AG04449 (cell line): ENCODE results near the gene MSI2.

Experiments used
- CTCF ChIA-PET: fragments of 350-600 bp; formaldehyde crosslinking; extraction: SDS; loops from one replicate; lab custom pipeline; 2021; ENCODE audit warnings: antibody characterized with exemption; lab: Yijun Ruan, JAX
- POLR2A ChIA-PET: fragments of 400-600, 350-600 bp; formaldehyde crosslinking; extraction: SDS; loops from one replicate; lab custom pipeline; 2020; ENCODE audit warnings: antibody characterized with exemption, inconsistent platforms; lab: Yijun Ruan, JAX
- DNase-seq: peaks from one replicate; pipeline ENCODE4 v3.0.0-alpha.2; 2010; ENCODE audit warnings: low read depth, low spot score
- H3K4me3 ChIP-seq: 2 replicates; pipeline ENCODE4 v1.5.1; 2011; ENCODE audit warnings: low read depth, mild to moderate bottlenecking, control low read depth, low read length
- CTCF ChIP-seq: IDR thresholded peaks from one replicate; pipeline ENCODE4 v1.5.1; 2011; ENCODE audit warnings: mild to moderate bottlenecking, moderate library complexity, low read length, control low read depth, inconsistent platforms; ENCODE audit not compliant: insufficient read depth; ENCODE audit errors: missing control alignments

Gene MSI2

GRCh38 chr17:57363580-57363979, 107.3 kb downstream of the MSI2 start:
- DNase-seq, result no peak
- no peak for TF ChIP-seq CTCF
- ChIA-PET CTCF (interaction anchor here (0.6 kb wide), 1 partner anchor 17 kb away, joined by 3 read pairs; no protein-coding TSS in a partner anchor), POLR2A (no interaction called here)
- H3K4me3 ChIP-seq, result no peak overlapping the region

- CTCF ChIA-PET, result interaction anchor here (0.6 kb wide), 1 partner anchor 17 kb away, joined by 3 read pairs; no protein-coding TSS in a partner anchor
- no peak for DNase-seq
- no peak for TF ChIP-seq CTCF
- POLR2A ChIA-PET, result no interaction called here
- H3K4me3 ChIP-seq, result no peak overlapping the region
Observed at GRCh38 chr17:57363998-57364643, 107.8 kb downstream of the MSI2 start.

GRCh38 chr17:57365420-57365819, 109.1 kb downstream of the MSI2 start:
- CTCF ChIA-PET, result interaction anchor here (0.8 kb wide), 1 partner anchor 11 kb away, joined by 4 read pairs; no protein-coding TSS in a partner anchor
- POLR2A ChIA-PET, result no interaction called here
- TF ChIP-seq CTCF, result no peak
- DNase-seq, result no peak
- no peak overlapping the region for H3K4me3 ChIP-seq

DNA sequence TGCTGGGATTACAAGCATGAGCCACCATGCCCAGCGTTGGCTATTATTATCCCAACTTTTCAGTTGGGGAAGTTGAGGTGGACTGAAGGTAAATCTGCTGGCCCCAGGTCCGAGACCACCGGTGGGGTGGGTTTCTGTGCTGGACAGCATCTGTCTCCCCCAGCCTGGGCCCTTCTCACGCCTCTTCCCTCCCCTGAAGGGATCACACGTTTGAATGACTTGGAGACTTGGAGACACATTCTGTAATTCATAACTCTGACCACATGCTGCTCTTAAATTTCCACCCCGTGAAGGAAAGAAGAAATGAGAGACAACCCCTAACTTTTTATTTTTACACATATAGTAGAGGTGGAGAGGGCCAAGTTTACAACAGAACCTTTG, 109.8 kb downstream of the MSI2 start:
- no peak for TF ChIP-seq CTCF
- ChIA-PET POLR2A (no interaction called here), CTCF (no interaction called here)
- H3K4me3 ChIP-seq, result no peak overlapping the region
- DNase-seq, result no peak

- ChIA-PET CTCF (no interaction called here), POLR2A (no interaction called here)
- TF ChIP-seq CTCF, result no peak
- H3K4me3 ChIP-seq, result no peak overlapping the region
- no peak for DNase-seq
Observed at GRCh38 chr17:57366558-57367351, 110.4 kb downstream of the MSI2 start.

DNA sequence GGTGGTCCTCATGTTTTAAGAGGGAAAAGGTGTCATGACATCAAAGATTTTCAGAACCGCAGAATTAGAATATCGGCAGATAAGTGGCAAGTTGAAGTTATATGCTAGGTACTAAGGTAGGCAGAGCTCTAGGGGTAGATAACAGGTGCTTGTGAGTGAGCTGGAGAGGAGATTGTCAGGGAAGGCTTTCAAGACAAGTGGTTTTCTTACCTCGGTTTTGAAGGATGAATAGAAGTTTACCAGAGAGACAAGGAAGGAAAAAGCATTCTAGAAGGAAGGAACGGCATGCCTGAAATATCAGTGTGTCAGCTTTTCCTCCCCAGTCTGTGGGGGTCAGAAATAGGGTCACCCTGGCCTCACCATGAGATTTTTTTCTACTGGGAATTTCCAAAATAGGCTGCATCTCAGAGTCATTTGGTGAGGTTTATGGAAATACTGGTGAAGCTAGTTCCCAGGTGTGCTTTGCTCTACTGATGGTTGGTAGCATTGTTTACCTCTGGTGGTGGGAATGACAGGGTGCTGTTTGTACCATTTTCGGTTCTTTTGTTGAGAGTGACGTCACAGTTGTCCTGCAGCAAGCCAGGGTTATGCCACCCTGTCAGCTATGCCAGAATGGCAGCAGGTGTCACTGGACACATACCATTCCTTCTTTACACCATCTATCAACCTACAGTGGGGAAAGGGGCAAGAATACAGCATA, 112.5 kb downstream of the MSI2 start:
- ChIA-PET POLR2A (no interaction called here), CTCF (interaction anchor here (1.4 kb wide), 1 partner anchor 8 kb away, joined by 5 read pairs; no protein-coding TSS in a partner anchor)
- DNase-seq, result no peak
- no peak for TF ChIP-seq CTCF
- H3K4me3 ChIP-seq, result no peak overlapping the region
